HEK293T (cell line): ENCODE measurements around the gene MAGEA6.

ENCODE experiments used
- ARNT ChIP-seq: fragments of 450-650 bp; IDR thresholded peaks from 2 replicates; pipeline ENCODE4 v1.6.1; 2017; ENCODE audit warnings: mild to moderate bottlenecking
- BHLHE40 ChIP-seq: fragments of 450-650 bp; IDR thresholded peaks from 2 replicates; pipeline ENCODE4 v1.6.1; 2016; ENCODE audit warnings: mild to moderate bottlenecking, moderate library complexity, borderline replicate concordance
- CTBP1 ChIP-seq: fragments of 450-650 bp; IDR thresholded peaks from 2 replicates; pipeline ENCODE4 v1.6.1; 2016; ENCODE audit warnings: borderline replicate concordance
- FOXK2 ChIP-seq: fragments of 450-650 bp; IDR thresholded peaks from 2 replicates; pipeline ENCODE4 v1.6.1; 2016; ENCODE audit warnings: mild to moderate bottlenecking
- FOXM1 ChIP-seq: fragments of 450-650 bp; IDR thresholded peaks from 2 replicates; pipeline ENCODE4 v1.6.1; 2017; ENCODE audit warnings: mild to moderate bottlenecking, borderline replicate concordance
- L3MBTL2 ChIP-seq: fragments of 450-650 bp; conservative IDR thresholded peaks from 2 replicates; pipeline ENCODE4 v1.6.1; 2016; ENCODE audit warnings: mild to moderate bottlenecking
- NFRKB ChIP-seq: fragments of 450-650 bp; IDR thresholded peaks from 2 replicates; pipeline ENCODE4 v1.6.1; 2016; ENCODE audit warnings: mild to moderate bottlenecking, moderate library complexity
- TARDBP ChIP-seq: fragments of 450-650 bp; IDR thresholded peaks from 2 replicates; pipeline ENCODE4 v1.6.1; 2016
- ZNF384 ChIP-seq: fragments of 450-650 bp; IDR thresholded peaks from 2 replicates; pipeline ENCODE4 v1.6.1; 2016
- TF ChIP-seq, protein P1 (sequence below): fragments of 450-650 bp; IDR thresholded peaks from 2 replicates; pipeline ENCODE4 v1.6.1; 2016

DNA sequence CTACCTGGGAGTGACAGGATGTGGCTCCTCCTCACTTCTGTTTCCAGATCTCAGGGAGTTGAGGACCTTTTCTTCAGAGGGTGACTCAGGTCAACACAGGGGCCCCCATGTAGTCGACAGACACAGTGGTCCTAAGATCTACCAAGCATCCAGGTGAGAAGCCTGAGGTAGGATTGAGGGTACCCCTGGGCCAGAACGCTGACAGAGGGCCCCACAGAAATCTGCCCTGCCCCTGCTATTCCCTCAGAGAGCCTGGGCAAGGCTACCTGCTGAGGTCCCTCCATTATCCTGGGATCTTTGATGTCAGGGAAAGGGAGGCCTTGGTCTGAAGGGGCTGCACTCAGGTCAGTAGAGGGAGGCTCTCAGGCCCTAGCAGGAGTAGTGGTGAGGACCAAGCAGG lies 34.4 kb downstream of the MAGEA6 start:
- no peak for TF ChIP-seq FOXM1
- TF ChIP-seq BHLHE40: no peak
- no peak for TF ChIP-seq ZNF384
- no peak for TF ChIP-seq TARDBP
- no peak for TF ChIP-seq FOXK2
- TF ChIP-seq, protein P1, sequence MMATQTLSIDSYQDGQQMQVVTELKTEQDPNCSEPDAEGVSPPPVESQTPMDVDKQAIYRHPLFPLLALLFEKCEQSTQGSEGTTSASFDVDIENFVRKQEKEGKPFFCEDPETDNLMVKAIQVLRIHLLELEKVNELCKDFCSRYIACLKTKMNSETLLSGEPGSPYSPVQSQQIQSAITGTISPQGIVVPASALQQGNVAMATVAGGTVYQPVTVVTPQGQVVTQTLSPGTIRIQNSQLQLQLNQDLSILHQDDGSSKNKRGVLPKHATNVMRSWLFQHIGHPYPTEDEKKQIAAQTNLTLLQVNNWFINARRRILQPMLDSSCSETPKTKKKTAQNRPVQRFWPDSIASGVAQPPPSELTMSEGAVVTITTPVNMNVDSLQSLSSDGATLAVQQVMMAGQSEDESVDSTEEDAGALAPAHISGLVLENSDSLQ: no peak
- no peak for TF ChIP-seq CTBP1
- TF ChIP-seq L3MBTL2: no peak
- TF ChIP-seq ARNT: no peak
- TF ChIP-seq NFRKB: no peak
